OCI-LY3 (cell line): Measurements from ENCODE around the gene TMEM59L.

Experiments
- CTCF ChIP-seq: fragments of 200-600, 300-600 bp; sonication (generic); IDR thresholded peaks from 2 replicates; pipeline ENCODE4 v1.5.1; 2014; ENCODE audit warnings: antibody characterized with exemption, low read length, low read depth
- EZH2phosphoT487 ChIP-seq: fragments of 200-600 bp; shearing (Covaris generic); IDR thresholded peaks from 2 replicates; pipeline ENCODE4 v1.6.1; 2018; ENCODE audit warnings: antibody characterized with exemption, mixed run types, low read depth

- no peak for TF ChIP-seq CTCF
- TF ChIP-seq EZH2phosphoT487 = no peak
Measured at GRCh38 chr19:18634612-18635297, 22.1 kb downstream of the TMEM59L start.
